ENCODE measurements around the gene GPR180.

DNA sequence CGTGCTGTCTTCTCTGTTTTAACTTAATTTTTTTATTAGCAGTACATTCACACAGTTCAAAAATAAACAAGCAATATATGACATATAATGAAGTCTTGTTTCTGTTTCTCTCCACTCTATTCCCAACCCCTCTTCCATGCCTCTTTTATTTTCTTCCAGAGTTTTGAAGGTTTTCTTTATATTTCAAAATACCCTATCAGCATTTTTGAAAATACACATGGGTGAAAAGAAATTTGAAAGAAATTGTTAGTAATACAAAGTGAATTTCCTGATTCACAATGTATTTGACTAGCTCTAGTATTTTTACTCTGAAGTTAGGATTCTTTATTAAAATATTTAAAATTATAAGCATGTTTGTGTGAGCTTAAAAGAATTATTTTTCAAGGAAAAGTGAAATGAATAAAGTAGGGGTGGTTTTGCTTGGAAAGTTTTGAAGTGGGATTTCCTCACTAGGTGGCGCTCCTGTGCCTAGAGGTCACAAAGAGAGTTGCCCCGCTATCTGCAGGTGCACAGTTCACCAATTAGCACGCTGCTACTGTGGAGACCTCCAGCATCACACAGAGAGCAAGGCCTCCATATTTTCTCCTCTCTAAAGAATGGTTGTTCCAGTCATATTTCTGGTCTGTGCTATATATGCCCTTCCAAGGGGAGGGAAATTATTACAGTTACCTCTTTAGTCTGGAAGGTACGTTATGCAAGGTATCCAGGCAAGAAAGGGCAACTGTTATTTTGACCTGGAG lies 73.1 kb downstream of the GPR180 start:
- TF ChIP-seq POLR2A (IDR thresholded peaks at IDR 0.05), result no peak
- TF ChIP-seq, protein P1, sequence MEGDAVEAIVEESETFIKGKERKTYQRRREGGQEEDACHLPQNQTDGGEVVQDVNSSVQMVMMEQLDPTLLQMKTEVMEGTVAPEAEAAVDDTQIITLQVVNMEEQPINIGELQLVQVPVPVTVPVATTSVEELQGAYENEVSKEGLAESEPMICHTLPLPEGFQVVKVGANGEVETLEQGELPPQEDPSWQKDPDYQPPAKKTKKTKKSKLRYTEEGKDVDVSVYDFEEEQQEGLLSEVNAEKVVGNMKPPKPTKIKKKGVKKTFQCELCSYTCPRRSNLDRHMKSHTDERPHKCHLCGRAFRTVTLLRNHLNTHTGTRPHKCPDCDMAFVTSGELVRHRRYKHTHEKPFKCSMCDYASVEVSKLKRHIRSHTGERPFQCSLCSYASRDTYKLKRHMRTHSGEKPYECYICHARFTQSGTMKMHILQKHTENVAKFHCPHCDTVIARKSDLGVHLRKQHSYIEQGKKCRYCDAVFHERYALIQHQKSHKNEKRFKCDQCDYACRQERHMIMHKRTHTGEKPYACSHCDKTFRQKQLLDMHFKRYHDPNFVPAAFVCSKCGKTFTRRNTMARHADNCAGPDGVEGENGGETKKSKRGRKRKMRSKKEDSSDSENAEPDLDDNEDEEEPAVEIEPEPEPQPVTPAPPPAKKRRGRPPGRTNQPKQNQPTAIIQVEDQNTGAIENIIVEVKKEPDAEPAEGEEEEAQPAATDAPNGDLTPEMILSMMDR (IDR thresholded peaks at IDR 0.05), result peak in 1 of 3 experiments; percentile 43
